ENCODE results near the gene GSTO2. TPM values are rescaled to one million over a fixed set of nuclear protein-coding genes. Genes with fewer than 3 reads are reported as not detected.

The GSTO2 gene
- total RNA-seq, 1 donor from 2014 or later, result 9.1 TPM

DNA sequence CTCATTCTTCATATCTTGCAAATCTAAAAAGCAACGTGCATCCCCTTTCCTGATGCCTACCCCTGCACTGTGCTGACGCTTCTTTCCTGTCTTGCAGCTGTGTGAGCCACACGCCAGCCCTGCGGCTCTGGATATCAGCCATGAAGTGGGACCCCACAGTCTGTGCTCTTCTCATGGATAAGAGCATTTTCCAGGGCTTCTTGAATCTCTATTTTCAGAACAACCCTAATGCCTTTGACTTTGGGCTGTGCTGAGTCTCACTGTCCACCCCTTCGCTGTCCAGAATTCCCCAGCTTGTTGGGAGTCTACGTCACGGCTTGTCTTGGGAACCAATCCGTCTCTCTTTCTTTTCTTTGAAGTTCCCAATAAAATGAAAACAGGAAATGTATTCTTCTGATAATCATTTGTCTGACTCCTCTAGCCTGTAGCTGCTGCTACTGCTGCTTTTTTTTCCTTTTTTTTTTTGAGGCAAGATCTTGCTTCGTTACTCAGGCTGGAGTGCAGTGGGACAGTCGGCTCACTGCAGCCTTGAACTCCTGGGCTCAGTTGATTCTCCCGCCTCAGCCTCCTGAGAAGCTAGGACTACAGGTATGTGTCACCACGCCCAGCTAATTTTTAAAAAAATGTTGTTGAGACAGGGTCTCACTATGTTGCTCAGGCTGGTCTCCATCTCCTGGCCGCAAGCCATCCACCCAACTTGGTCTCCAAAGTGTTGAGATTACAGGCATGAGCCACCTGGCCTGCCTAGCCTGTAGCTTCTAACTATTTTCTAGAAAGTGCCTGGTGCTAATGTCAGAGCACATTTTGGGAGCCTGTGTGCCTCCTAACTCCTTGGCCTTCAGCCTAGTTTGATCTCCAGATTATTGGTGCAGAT lies 30.3 kb downstream of the GSTO2 start:
- ATAC-seq, result no peak
- intact Hi-C loops (cut with DNase I), result no loop called here
- TF ChIP-seq, protein P1, sequence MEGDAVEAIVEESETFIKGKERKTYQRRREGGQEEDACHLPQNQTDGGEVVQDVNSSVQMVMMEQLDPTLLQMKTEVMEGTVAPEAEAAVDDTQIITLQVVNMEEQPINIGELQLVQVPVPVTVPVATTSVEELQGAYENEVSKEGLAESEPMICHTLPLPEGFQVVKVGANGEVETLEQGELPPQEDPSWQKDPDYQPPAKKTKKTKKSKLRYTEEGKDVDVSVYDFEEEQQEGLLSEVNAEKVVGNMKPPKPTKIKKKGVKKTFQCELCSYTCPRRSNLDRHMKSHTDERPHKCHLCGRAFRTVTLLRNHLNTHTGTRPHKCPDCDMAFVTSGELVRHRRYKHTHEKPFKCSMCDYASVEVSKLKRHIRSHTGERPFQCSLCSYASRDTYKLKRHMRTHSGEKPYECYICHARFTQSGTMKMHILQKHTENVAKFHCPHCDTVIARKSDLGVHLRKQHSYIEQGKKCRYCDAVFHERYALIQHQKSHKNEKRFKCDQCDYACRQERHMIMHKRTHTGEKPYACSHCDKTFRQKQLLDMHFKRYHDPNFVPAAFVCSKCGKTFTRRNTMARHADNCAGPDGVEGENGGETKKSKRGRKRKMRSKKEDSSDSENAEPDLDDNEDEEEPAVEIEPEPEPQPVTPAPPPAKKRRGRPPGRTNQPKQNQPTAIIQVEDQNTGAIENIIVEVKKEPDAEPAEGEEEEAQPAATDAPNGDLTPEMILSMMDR (IDR thresholded peaks at IDR 0.05), result no peak
- peak overlapping the region; percentile 67 for H3K27ac ChIP-seq
- no peaks in the 10 kb centered on the region for H3K36me3 ChIP-seq
- H3K27me3 ChIP-seq, result no peaks in the 10 kb centered on the region
- H3K4me1 ChIP-seq, result peaks cover 31% of the 10 kb centered on the region
- no peak for DNase-seq
- peak overlapping the region; percentile 4 for H3K4me3 ChIP-seq
- H3K9me3 ChIP-seq, result no peaks in the 10 kb centered on the region

GRCh38 chr10:104300002-104300735 lies 31.2 kb downstream of the GSTO2 start:
- no peak overlapping the region for H3K4me3 ChIP-seq
- H3K9me3 ChIP-seq, result no peaks in the 10 kb centered on the region
- peak overlapping the region; percentile 67 for H3K27ac ChIP-seq
- H3K27me3 ChIP-seq, result no peaks in the 10 kb centered on the region
- ATAC-seq (peak; percentile 21), DNase-seq (no peak)
- H3K4me1 ChIP-seq, result peaks cover 31% of the 10 kb centered on the region
- TF ChIP-seq, protein P1 (IDR thresholded peaks at IDR 0.05), result no peak
- H3K36me3 ChIP-seq, result no peaks in the 10 kb centered on the region
- intact Hi-C loops (cut with DNase I), result no loop called here

DNA sequence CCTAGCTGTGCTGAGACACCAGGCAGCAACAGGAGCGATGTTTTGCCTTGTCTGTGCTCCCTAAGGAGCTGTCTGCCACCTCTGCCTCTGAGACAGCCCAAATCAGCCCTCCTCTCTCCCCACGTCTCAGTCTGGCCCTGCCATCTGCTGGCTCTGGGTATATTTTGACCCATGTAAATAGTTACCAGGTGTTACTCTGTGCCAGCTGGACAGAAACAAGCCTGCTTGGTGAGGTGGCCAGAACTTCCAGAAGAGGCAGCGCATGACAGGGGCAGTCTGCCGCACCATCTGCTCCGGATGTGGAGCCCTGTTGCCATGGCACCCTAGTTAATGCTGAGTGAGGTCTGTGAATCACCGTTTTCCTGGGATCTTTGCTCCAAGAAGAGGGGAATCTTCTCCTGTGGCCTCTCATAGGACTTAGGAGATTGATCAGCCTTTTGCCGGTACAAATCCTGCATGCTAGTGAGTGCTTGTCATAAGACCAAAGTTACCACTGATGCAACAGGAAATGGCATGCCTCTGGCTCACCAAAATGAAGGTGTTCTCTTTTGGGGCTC lies 31.8 kb downstream of the GSTO2 start:
- intact Hi-C loops (cut with DNase I), result no loop called here
- TF ChIP-seq, protein P1 (IDR thresholded peaks at IDR 0.05), result no peak
- Histone ChIP-seq H3K27ac (peak overlapping the region; percentile 63), H3K4me1 (peaks cover 33% of the 10 kb centered on the region), H3K36me3 (no peaks in the 10 kb centered on the region), H3K4me3 (no peak overlapping the region), H3K27me3 (no peaks in the 10 kb centered on the region), H3K9me3 (no peaks in the 10 kb centered on the region)
- ATAC-seq, result peak; percentile 13
- no peak for DNase-seq

- no peaks in the 10 kb centered on the region for H3K27me3 ChIP-seq
- TF ChIP-seq, protein P1 (IDR thresholded peaks at IDR 0.05), result no peak
- H3K27ac ChIP-seq, result no peak overlapping the region
- peaks cover 37% of the 10 kb centered on the region for H3K4me1 ChIP-seq
- no peak overlapping the region for H3K4me3 ChIP-seq
- no peaks in the 10 kb centered on the region for H3K9me3 ChIP-seq
- intact Hi-C loops (cut with DNase I), result no loop called here
- no peaks in the 10 kb centered on the region for H3K36me3 ChIP-seq
- ATAC-seq (no peak), DNase-seq (no peak)
Measured at GRCh38 chr10:104301907-104302690, 33.1 kb downstream of the GSTO2 start.
